Stimulated activated CD4-positive, alpha-beta T cell treated with anti-CD3 and anti-CD28 coated beads, Interleukin-1b, Interleukin-23, amount 100 ng/mL, for 4 hours (primary cell): Measurements from ENCODE around the gene SMIM35.
"Not testable (repeated sequence)": the region's sequence is repeated elsewhere in the genome, so short reads cannot be mapped to it uniquely, and the experiment has no call there.

Experiments used
- DNase-seq, 2 donors: peaks; one replicate each; pipeline ENCODE4 v3.0.0-alpha.2; 2020; ENCODE audit warnings: low read depth in 2 of 2

SMIM35 gene

GRCh38 chr11:117985953-117986887 lies 100.5 kb downstream of the SMIM35 start, which contains the start of gene IL10RA:
Gene IL10RA (plus strand): TSS chr11:117986394. CDS start chr11:117986468, 74 bp downstream.
- DNase-seq, result peak; percentile 71 to 77

- no peak for DNase-seq
Observed at GRCh38 chr11:117984476-117984875, 102.3 kb downstream of the SMIM35 start.

DNA sequence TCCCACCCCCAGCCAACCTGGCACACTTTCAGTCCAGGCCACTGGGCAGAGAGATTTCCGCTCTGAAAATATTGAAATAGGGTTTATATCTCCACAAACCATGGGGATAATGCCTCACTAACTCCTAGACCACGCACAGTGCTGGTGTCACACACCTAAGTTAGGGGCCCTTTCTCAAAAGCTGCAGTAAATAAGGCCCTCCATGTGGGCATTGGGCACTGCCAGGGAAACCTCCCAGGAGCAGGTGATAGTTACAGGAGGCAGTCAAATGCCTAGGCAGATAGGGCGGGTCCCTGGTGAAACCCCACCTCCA lies 103.6 kb downstream of the SMIM35 start:
- DNase-seq, result no peak

DNA sequence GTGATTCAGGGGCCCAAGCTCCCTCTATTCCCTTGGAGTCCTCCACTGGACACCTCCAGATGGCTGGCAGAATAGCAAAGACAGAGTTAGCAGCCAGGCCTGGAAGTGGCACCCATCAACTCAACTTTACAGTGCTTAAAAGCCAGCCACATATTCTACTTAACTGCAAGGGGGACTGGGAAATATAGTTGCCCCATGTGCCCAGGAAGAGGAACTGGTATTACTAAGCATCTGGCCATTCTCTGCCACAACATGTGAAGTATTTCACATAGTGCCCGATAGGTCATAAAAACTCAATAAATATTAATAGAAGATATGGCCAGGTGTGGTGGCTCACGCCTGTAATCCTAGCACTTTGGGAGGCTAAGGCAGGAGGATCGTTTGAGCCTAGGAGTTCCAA lies 106.0 kb downstream of the SMIM35 start:
- DNase-seq, result no peak

DNA sequence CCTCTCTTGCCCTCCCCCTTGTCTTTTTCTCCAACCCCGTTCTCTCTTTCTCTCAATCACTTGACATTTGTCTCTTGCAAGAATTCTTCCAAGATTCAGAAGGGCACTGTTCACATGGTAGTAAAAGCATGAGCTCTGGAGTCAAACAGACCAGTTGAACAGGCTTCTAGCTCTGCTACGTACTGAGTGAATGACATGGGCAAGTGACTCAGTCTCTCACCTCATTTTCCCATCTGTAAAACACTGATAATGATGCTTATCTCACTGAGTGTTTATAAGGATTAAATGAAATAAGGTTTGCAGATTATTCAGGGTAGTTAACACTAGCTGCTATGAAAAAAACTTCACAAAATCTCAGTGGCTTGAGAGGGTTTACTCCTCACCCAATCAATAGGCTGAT lies 106.5 kb downstream of the SMIM35 start:
- no peak for DNase-seq

- no peak for DNase-seq
Observed at GRCh38 chr11:117979481-117980211, 107.1 kb downstream of the SMIM35 start.

GRCh38 chr11:117978991-117979390 lies 107.8 kb downstream of the SMIM35 start:
- no peak for DNase-seq

DNA sequence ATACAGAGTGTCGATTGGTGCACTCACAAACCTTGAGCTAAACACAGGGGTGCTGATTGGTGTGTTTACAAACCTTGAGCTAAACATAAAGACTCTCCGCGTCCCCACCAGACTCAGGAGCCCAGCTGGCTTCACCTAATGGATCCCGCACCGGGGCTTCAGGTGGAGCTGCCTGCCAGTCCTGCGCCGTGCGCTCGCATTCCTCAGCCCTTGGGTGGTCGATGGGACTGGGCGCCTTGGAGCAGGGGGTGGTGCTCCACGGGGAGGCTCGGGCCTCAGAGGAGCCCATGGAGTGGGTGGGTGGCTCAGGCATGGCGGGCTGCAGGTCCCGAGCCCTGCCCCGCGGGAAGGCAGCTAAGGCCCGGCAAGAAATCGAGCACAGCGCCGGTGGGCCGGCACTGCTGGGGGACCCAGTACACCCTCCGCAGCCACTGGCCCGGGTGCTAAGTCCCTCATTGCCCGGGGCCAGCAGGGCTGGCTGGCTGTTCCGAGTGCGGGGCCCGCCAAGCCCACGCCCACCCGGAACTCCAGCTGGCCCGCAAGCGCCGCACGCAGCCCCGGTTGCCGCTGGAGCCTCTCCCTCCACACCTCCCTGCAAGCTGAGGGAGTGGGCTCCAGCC lies 108.4 kb downstream of the SMIM35 start:
- not testable (repeated sequence) for DNase-seq

GRCh38 chr11:117977612-117978264 lies 109.0 kb downstream of the SMIM35 start:
- DNase-seq, result not testable (repeated sequence)

GRCh38 chr11:117977029-117977428 lies 109.7 kb downstream of the SMIM35 start:
- no peak for DNase-seq

GRCh38 chr11:117976445-117976844 lies 110.3 kb downstream of the SMIM35 start:
- DNase-seq, result no peak

DNA sequence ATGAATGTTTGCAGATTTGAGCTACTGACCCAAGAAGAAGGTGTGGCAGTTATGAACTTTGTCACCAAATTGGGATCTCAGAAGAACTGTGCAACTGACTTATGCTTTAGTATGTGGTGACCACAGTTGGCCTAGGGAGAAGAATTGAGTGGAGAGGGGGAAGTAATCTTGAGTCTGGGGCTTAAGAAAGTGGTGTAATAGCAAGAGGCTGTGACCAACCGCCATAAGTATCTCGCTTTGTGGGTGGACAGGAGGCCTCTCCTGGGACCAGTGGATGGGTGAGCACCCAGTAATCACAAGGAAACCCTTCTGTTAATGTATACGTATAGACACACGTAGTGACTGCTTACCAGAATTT lies 113.3 kb downstream of the SMIM35 start:
- no peak for DNase-seq

DNA sequence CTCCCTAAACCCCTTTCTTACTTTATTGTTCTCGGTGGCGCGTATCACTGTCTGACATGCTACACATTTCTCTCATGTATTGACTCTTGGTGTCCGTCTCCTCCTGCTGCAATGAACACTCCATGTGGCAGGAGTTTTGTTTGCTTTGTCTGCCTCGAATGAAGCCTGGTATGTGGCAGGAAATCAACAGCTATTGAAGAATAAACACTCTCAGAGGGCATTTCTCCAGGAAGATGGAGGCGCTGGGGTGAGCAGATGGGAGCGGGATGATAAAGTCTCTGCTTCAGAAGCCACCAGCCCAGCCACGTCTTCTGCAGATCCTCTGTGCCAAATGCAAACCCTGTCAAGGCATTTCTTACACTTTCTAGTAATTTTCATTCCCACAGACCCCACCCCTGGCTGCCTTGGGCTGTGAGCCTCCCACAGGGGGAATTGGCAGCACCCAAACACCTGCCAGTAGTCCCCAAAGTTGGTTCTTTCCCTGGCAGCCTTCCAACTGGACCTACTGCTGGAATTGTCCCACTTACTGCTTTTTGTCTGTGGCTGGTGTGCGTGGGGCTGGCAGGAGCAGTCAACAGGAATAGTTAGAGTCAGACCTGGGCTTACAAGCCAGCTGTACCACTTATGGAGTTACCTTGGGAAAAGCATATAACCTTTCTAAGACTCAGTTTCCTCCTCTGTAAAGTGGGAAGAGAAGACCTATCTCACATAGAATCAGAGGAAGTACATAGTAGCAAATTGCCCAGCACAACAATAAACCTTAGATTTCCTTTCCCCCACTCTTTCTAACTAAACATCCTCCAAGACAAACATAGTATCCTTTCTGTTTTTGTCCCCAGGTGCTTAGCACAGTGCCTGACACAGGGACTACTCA lies 113.9 kb downstream of the SMIM35 start:
- no peak for DNase-seq

DNA sequence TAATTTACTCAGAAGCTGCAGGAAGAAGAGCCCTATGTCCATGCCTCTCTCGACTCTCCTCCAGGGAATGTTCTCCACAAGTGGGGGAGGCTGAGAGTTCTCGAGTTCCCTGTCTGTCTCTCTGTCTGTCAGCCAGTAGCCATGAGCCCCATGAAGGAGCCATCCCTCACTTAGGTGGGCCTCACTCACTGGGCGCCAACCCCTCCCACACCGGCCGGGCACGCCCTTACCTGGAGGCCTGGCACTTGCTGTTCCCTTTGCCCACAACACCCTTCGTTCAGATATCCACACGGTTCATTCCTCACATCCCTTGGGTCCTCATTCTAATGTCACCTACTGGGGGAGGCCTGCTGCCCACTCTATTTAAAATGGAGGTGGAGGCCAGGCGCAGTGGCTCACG lies 114.7 kb downstream of the SMIM35 start:
- no peak for DNase-seq

GRCh38 chr11:117970400-117971024 lies 116.3 kb downstream of the SMIM35 start:
- no peak for DNase-seq

DNA sequence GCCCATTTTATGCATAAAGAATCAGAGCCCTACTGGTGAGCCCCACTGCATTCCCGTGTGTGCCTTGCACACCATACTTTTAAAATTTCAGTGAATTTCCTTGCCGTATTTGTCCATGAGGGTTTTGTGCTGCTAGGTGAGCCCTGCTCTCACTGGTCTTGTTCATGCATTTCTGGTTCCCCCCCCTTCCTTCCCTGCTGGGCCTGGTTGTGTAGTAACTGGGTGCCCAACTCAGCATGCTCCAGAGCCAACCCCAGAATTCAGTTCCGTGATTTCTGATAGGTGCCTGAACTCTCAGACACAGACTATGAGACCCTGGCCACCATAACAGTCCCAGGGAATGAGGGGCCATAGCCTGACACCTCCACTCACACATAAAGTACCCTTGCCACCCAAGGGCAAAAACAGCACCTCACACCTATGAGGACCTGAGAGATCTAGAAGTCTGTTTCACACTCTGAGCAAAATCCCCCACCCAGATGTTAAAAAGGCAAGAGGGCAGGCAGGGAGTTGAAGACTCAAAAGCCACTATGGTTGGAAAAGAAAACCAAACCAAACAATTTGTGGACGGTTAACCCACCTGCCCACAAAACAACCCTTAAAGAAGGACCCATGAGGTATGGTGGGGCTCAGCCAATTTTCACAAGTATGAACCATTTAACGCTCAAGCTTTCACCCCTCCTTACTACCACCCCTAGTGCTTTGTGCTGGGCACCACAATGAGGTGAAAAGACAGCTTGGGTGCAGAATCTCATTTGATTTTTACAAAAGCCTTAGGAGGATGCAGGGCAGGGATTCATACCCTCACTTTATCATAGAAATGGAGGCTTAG lies 117.4 kb downstream of the SMIM35 start:
- DNase-seq, result no peak

- no peak for DNase-seq
Observed at GRCh38 chr11:117966908-117967307, 119.9 kb downstream of the SMIM35 start.

- DNase-seq, result no peak
Observed at GRCh38 chr11:117962826-117963225, 123.9 kb downstream of the SMIM35 start.

- no peak for DNase-seq
Observed at GRCh38 chr11:117961896-117962295, 124.9 kb downstream of the SMIM35 start.

GRCh38 chr11:117960406-117960805 lies 126.4 kb downstream of the SMIM35 start:
- no peak for DNase-seq
